Effector CD4-positive, alpha-beta T cell (primary cell): ENCODE results near the gene CASKIN1.
"Not testable (repeated sequence)": the region's sequence is repeated elsewhere in the genome, so short reads cannot be mapped to it uniquely, and the experiment has no call there.

Source experiments
- DNase-seq: peaks from one replicate; pipeline ENCODE4 v3.0.0-alpha.2; 2020

CASKIN1 gene

GRCh38 chr16:2129251-2129650, 67.2 kb downstream of the CASKIN1 start:
- DNase-seq, result not testable (repeated sequence)

- DNase-seq, result not testable (repeated sequence)
These were observed 68.7 kb downstream of the CASKIN1 start for GRCh38 chr16:2127630-2128280.
